ENCODE results near the gene PRLR.

- TF ChIP-seq POLR2A (IDR thresholded peaks at IDR 0.05): no peak
- no peak for TF ChIP-seq CTCF (IDR thresholded peaks at IDR 0.05)
Measured at GRCh38 chr5:35263266-35263877, 33.1 kb upstream of the PRLR start.

All from body of pancreas (tissue), 4 donors.